Smooth muscle cell of the brain vasculature (primary cell): Measurements from ENCODE around the gene EIF4E3.

ENCODE experiments used
- DNase-seq: peaks from one replicate; pipeline ENCODE4 v3.0.0-alpha.2; 2012; ENCODE audit warnings: low read depth, low spot score

EIF4E3 gene

DNA sequence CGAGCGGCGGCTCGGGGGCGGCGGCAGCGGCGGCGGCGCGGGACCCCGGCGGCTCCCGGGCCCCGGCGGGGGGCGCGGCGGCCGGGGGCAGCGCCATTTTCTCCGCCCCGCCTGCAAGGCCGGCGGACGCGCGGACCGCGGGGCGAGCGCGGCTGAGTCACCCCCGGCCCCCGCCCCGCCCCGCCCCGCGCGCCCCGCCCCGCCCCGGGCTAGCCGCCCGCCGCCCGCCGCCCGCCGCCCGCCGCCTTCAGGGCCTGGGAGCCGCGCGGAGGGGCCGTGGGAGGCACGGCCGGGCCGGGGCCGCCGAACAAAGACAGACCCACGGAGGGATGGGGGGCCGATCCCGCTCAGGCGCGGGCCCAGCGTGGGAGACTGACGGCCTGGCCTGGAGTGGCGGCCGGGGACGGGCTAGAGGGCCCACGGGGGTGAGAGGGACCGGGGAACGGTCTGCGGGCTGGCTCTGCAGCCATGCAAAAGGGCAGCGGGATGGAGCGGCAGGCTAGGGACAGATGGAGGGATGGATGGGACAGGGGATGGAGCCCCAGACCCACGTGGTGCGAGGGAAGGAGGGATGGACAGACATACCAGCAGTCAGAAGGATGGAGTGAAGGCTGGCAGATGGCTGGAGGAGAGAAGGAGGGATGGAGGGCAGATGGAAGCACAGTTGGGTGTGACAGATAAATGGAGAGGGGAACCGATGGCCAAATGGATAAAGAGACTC lies at the start of gene EIF4E3:
Gene EIF4E3, minus strand, starts transcription at position 132 of the 721 bp plus-strand sequence. Its CDS starts 35 bp downstream, at position 97.
- DNase-seq: no peak

- DNase-seq: no peak
Measured at GRCh38 chr3:71771884-71772283, 46.7 kb upstream of the EIF4E3 start.

DNA sequence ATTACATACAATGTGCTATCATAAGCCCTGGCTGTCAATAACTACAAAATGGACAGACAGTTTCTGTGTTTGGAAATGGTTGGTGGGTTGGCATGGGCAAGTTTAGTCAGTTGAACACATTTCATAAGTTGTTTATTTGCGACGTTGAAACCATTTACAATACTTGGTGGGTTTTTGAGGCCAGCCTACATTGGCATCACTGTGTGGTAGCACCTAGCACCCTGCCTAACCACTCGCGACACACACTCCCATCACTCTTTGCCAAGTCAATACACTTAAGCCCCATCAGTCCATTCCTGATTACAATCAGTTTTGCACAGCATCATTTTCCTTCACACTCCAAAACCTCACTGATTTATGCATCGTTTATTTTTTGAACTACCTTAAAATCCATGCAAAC lies 45.9 kb upstream of the EIF4E3 start:
- DNase-seq: no peak

- DNase-seq: no peak
Measured at GRCh38 chr3:71763426-71763825, 38.2 kb upstream of the EIF4E3 start.

DNA sequence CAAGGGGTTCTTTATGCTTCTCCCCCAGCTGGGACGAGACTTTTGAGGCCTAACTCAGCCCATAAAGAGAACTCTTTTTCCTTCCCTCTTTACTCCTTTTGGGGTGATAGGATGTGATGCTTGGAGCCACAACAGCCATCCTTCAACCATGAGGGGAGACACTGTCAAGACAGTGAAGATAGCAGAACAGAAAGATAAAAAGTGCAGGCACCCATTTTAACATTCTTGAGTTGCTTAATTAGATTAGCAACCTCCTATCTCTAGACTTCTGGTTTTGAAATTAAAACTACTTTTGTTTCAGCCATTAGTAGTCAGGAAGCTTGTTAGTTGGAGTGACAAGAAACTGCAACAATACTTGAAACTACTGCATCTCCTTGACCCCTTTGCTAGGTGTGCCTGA lies 34.9 kb upstream of the EIF4E3 start:
- no peak for DNase-seq

- no peak for DNase-seq
Measured at GRCh38 chr3:71759401-71759800, 34.2 kb upstream of the EIF4E3 start.

- DNase-seq: no peak
Measured at GRCh38 chr3:71758091-71758490, 32.9 kb upstream of the EIF4E3 start.

DNA sequence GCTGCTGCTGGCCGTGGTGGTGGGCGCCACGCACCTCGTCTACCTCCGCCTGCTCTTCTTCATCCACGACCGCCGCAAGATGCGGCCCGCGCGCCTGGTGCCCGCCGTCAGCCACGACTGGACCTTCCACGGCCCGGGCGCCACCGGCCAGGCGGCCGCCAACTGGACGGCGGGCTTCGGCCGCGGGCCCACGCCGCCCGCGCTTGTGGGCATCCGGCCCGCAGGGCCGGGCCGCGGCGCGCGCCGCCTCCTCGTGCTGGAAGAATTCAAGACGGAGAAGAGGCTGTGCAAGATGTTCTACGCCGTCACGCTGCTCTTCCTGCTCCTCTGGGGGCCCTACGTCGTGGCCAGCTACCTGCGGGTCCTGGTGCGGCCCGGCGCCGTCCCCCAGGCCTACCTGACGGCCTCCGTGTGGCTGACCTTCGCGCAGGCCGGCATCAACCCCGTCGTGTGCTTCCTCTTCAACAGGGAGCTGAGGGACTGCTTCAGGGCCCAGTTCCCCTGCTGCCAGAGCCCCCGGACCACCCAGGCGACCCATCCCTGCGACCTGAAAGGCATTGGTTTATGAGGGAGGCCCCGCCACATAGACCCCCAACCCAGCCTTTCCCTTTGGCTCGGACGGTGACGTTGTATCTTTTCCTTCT lies 29.5 kb upstream of the EIF4E3 start:
- DNase-seq: no peak

DNA sequence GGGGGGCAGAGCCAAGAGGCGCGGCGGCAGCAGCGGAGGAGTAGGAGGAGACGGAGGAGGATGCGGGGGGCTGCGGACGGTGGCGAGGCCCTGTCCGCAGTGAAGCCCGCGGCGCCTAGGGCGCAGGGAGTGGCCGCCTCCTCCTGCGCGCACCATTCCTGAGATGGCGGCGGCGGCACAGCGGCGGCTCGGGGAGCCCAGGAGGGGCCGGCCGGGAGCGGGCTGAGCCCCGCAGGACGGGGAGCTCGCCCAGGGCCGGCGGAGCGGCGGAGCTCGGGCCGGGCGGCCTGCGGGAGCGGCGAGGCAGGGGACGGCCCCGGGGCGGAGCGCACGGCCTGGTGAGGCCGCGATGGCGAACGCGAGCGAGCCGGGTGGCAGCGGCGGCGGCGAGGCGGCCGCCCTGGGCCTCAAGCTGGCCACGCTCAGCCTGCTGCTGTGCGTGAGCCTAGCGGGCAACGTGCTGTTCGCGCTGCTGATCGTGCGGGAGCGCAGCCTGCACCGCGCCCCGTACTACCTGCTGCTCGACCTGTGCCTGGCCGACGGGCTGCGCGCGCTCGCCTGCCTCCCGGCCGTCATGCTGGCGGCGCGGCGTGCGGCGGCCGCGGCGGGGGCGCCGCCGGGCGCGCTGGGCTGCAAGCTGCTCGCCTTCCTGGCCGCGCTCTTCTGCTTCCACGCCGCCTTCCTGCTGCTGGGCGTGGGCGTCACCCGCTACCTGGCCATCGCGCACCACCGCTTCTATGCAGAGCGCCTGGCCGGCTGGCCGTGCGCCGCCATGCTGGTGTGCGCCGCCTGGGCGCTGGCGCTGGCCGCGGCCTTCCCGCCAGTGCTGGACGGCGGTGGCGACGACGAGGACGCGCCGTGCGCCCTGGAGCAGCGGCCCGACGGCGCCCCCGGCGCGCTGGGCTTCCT lies 28.8 kb upstream of the EIF4E3 start, which contains the start of gene GPR27:
Gene GPR27, plus strand, starts transcription at position 155 of the 909 bp plus-strand sequence. Its CDS starts 195 bp downstream, at position 350.
- no peak for DNase-seq

GRCh38 chr3:71752831-71753700 lies 27.9 kb upstream of the EIF4E3 start:
- no peak for DNase-seq

DNA sequence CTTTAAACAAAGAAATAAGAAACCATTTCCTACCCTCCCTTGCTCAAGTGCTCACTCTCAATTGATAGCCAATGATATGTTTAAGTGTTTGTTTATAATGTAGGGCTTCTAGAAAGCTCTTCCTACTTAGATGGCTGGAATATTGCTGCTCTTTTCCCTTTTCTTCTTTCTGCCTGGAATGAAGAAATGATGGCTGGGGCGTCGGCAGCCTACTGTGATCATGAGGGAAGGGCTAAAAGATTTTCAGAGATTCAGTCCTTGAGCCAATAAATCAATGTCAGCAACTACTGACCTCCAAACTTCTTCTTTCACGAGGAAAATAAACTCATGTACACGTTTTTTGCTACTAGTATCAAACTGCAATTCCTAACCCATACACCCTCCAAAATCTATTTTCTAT lies 26.4 kb upstream of the EIF4E3 start:
- no peak for DNase-seq

DNA sequence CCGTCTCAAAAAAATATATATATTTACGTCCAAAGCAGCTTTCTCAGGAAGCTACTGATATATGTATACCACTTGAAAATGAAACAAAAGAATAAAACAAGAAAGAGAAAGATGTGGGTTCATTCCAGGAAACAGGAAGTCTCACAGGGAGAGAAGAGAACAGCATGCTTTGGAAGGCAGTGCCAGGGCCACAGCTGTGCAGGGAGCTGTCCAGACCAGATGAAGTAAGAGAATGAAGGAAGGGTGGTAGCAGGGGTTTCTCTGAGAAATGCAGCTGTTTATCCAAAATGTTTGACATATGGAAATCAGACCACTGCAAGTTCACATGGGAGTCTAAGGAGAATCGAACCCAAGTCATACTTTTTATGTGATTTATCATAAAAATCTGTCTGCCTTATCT lies 19.5 kb upstream of the EIF4E3 start:
- no peak for DNase-seq

- DNase-seq: no peak
Measured at GRCh38 chr3:71742621-71743020, 17.4 kb upstream of the EIF4E3 start.

- no peak for DNase-seq
Measured at GRCh38 chr3:71734881-71735280, 9.7 kb upstream of the EIF4E3 start.

- DNase-seq: no peak
Measured at GRCh38 chr3:71733319-71733718, 8.1 kb upstream of the EIF4E3 start.

DNA sequence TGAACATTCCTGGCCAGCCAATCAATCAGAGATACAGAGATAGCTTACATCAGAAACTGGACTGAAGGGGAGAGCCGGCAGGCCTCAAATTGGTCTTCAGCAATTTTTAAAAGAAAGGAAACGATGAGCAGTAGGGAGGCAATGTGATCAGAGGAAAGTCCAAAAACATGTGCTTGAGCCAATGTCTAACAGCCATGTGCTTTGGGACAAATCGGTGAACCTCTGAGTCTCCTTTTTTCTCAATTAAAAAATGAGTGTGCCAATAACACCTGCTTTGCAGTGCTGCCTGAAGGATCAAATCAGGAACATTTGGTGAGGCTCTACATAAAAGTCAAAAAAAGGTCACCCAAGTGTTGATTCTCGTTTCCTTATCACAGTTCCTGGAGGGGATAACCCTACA lies 7.4 kb upstream of the EIF4E3 start:
- no peak for DNase-seq

- DNase-seq: no peak
Measured at GRCh38 chr3:71728632-71729342, 3.6 kb upstream of the EIF4E3 start.

- DNase-seq: no peak
Measured at GRCh38 chr3:71726146-71726545, 944 bp upstream of the EIF4E3 start.

- no peak for DNase-seq
Measured at GRCh38 chr3:71724584-71725270, 475 bp downstream of the EIF4E3 start.

GRCh38 chr3:71724171-71724453 lies 1.1 kb downstream of the EIF4E3 start:
- no peak for DNase-seq
